GM18867 (cell line): Measurements from ENCODE around the gene NAT10.

Experiments
- ATAC-seq: cut with Tn5 transposase; IDR thresholded peaks from one replicate; pipeline ENCODE4 v1.9.1; 2021; ENCODE audit warnings: mild to moderate bottlenecking, moderate library complexity; ENCODE audit not compliant: unreplicated experiment

NAT10 gene

GRCh38 chr11:34185926-34186841 lies 80.8 kb downstream of the NAT10 start:
- no peak for ATAC-seq

GRCh38 chr11:34188181-34188580 lies 82.8 kb downstream of the NAT10 start:
- ATAC-seq: no peak

- ATAC-seq: no peak
Measured at GRCh38 chr11:34189191-34189590, 83.8 kb downstream of the NAT10 start.

- no peak for ATAC-seq
Measured at GRCh38 chr11:34190192-34191139, 85.0 kb downstream of the NAT10 start.

- ATAC-seq: no peak
Measured at GRCh38 chr11:34191578-34191977, 86.1 kb downstream of the NAT10 start.

GRCh38 chr11:34192481-34193401 lies 87.3 kb downstream of the NAT10 start:
- ATAC-seq: no peak

- ATAC-seq: no peak
Measured at GRCh38 chr11:34194576-34195335, 89.3 kb downstream of the NAT10 start.
